T-helper 22 cell (primary cell): ENCODE data around the gene NFIA.

Experiments used
- DNase-seq: peaks from one replicate; pipeline ENCODE4 v3.0.0-alpha.2; 2020; ENCODE audit warnings: low read depth

Gene NFIA

DNA sequence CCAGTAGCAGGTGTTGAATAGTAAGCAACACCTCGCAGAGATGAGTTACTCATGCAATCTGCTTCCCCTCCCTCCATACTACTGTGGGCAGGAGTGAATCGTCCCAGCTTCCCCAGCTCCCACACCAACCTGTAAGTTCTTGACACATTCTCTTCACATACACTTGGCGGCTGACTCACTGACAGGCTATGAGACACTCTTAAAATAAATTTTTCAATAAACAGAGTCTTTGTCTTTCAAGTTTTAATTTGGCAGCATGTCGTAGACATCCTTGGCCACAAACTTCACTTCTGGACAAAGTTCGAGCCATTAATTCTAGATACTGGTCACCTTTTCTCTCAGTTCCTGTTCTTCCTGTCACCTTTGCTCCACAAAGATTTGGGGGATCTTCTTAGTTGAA, 351.9 kb downstream of the NFIA start:
- no peak for DNase-seq

- no peak for DNase-seq
Measured at GRCh38 chr1:61435226-61435625, 352.9 kb downstream of the NFIA start.

- DNase-seq: no peak
Measured at GRCh38 chr1:61436016-61436415, 353.7 kb downstream of the NFIA start.

GRCh38 chr1:61436491-61437120, 354.2 kb downstream of the NFIA start:
- no peak for DNase-seq

DNA sequence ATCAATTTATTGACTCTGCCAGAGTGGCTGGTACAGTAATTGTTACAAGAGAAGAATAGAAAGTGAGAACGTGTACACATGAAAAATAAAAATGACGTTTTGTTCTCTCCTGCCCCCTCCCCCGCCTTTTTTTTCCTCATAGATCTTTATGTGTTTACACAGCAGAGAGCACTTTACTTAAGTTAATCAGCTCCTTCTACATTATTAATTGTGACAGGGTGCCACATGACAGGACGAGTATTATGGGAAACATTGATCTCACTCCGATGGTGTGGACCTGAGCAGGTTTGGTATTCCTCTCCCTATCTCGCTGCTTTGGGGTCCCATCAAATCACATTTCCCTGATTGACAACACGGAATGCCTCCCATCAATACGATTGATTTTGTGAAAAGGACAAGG, 356.9 kb downstream of the NFIA start:
- DNase-seq: no peak

DNA sequence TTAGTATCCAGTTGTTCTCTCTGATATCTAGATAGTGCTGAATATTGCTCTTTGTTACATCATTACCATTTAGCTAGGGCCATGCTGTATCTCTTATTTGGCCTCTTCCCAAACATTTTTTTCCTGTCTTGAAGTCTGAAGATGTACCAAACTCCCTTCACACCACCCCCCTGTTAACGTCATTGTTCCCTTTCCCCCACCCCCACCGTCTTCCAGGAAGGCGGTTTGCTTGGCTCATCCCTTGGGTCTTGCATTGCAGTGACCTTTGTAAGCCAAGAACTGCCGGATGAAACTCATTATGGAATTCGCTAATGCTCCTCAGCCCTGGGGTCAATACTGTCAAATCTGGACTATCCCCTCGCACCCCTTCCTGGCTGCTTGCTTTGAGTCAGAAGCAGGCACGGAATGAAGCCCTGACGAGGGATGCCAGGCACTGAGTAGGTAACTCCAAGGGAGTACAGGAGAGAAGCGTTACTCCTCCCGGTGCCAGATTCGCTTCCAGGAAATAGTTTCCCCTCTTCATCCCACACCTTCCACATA, 359.4 kb downstream of the NFIA start:
- no peak for DNase-seq

GRCh38 chr1:61442544-61442943, 360.2 kb downstream of the NFIA start:
- DNase-seq: no peak

- DNase-seq: no peak
Measured at GRCh38 chr1:61444288-61444687, 361.9 kb downstream of the NFIA start.

- no peak for DNase-seq
Measured at GRCh38 chr1:61445269-61445825, 363.0 kb downstream of the NFIA start.

GRCh38 chr1:61446531-61446991, 364.2 kb downstream of the NFIA start:
- DNase-seq: no peak

GRCh38 chr1:61447106-61447967, 365.0 kb downstream of the NFIA start:
- no peak for DNase-seq

- DNase-seq: no peak
Measured at GRCh38 chr1:61447968-61448430, 365.6 kb downstream of the NFIA start.

DNA sequence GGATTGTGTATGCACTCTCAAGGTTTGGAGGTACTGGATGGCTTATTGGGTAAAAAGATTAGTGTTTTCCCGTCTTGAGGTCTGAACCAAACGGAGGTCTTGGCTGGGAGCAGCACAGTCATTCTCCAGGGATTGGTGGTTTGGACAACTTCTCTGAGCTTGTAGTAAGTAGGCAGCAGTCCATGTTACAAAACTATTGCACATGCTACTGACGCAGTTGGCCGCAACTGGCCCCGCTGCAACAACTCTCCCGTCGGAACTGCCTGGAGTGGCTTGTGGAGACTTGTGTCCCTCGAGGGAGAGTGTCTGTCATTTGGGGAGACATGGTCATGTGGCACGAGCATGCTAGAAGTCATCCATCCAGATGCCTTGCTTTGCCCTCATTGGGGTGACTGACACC, 366.6 kb downstream of the NFIA start:
- DNase-seq: no peak

GRCh38 chr1:61449410-61449809, 367.0 kb downstream of the NFIA start:
- no peak for DNase-seq

GRCh38 chr1:61450454-61450853, 368.1 kb downstream of the NFIA start:
- no peak for DNase-seq

DNA sequence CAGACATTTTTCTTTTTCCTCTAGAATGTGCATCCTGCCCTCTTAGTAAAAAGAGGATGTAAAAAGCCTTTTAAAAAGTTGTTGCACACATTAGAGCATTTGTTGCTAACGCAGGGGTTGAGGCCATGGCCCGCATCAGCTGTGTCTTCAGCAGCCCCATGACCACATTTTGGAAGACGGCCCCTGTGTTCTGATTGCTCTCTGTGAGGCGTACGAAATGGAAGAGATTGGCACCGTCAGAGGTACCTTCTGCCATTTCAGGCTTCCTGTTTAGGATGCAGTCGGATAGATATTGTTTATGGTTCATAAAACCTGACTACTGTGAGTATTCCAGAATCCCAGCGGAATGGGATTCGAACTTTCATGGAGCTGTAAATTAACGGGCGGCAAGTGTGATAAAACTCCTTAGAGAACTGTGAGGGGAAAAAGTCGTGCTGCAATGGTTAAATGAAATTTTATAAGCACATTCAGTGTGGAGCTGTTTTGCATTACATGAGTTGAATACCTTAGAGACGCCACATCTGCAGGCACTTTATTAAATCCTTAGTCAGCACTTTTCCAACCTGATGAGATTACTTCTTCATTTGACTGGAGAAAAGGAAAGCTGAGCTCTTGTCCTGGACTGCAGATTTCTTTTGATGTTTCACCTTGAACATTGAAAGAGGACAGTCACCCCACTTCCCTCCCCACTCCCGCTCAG, 368.7 kb downstream of the NFIA start:
- DNase-seq: no peak

DNA sequence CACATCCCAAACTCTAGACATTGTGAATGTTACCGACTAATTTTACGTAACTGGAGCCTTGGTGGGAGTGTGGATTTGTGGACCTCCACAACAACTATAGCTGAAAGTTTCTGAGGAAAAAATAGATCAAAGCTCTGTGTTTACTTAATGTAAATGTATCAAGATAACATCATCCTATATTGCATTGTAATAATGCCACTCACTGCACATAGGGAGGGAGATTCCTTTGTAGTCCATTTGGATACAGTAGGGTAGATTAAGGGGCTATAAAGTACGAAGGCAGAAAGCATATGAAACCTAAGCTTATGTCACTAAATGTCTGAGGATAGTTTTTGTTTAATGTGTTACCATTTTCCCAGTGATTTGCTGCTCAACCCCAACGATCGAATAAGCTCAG, 369.2 kb downstream of the NFIA start:
- DNase-seq: no peak

GRCh38 chr1:61452176-61453035, 370.0 kb downstream of the NFIA start:
- DNase-seq: no peak

GRCh38 chr1:61453111-61453961, 371.0 kb downstream of the NFIA start:
- DNase-seq: peak; percentile 24

DNA sequence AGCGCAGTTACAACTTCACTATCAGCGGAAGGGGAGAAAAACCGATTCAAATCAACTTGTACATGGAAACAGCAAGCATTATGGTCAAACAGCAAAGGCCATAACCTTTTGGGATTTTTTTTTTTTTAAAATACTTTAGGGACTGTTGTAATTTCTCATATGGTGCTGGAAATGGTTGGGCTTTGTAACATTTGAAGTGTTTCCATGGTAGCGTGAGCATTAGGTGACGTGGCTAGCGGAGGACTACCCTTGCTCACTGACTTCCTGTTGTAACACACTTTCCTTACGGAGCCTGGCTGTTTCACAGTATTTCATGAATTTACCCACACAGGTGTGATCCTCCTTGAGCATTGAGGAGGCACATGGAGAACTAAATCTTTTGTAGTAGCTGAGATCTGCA, 373.0 kb downstream of the NFIA start:
- no peak for DNase-seq
